Immature natural killer cell (primary cell): ENCODE results near the gene OR6Q1. TPM values are rescaled to one million over a fixed set of nuclear protein-coding genes. Genes with fewer than 3 reads are reported as not detected.

ENCODE experiments used
- DNase-seq, 3 donors: peaks; one replicate each; pipeline ENCODE4 v3.0.0; 2022; ENCODE audit warnings: mixed read lengths in 1 of 3
- H3K27ac Mint-ChIP-seq, 6 donors: one replicate each; pipeline ENCODE4 v1.8.0; 2020; ENCODE audit warnings: mixed read lengths in 6 of 6, mild to moderate bottlenecking in 5 of 6, inconsistent platforms in 4 of 6, moderate library complexity in 3 of 6
- H3K27me3 Mint-ChIP-seq, 3 donors: one replicate each; pipeline ENCODE4 v1.8.0; 2020 to 2021; ENCODE audit warnings: low read depth in 3 of 3, mild to moderate bottlenecking in 3 of 3, mixed read lengths in 3 of 3, moderate library complexity in 3 of 3, inconsistent platforms in 1 of 3
- H3K36me3 Mint-ChIP-seq, 3 donors: one replicate each; pipeline ENCODE4 v1.8.0; 2020; ENCODE audit warnings: mixed read lengths in 3 of 3, inconsistent platforms in 2 of 3, mild to moderate bottlenecking in 2 of 3
- H3K4me1 Mint-ChIP-seq, 2 donors: one replicate each; pipeline ENCODE4 v1.8.0; 2020; ENCODE audit warnings: inconsistent platforms in 2 of 2, mild to moderate bottlenecking in 2 of 2, mixed read lengths in 2 of 2, moderate library complexity in 1 of 2
- H3K4me3 Mint-ChIP-seq, 5 donors: one replicate each; pipeline ENCODE4 v1.8.0; 2020; ENCODE audit warnings: mild to moderate bottlenecking in 5 of 5, mixed read lengths in 5 of 5, inconsistent platforms in 3 of 5, moderate library complexity in 3 of 5
- H3K9me3 Mint-ChIP-seq, 6 donors: one replicate each; pipeline ENCODE4 v1.8.0; 2020; ENCODE audit warnings: mild to moderate bottlenecking in 6 of 6, mixed read lengths in 6 of 6, inconsistent platforms in 4 of 6, moderate library complexity in 3 of 6
- polyA plus RNA-seq, 3 donors: library from polyadenylated mRNA; unstranded; fragments of 300-500 nt; fragmentation: Illumina TruSeq; gene quantifications; one replicate each; pipeline ENCODE4 v1.2.3, GENCODE V29; 2021

The OR6Q1 gene
- polyA plus RNA-seq, 3 donors from 2014 or later = not detected

GRCh38 chr11:58061813-58062212, 31.1 kb downstream of the OR6Q1 start:
- no peak overlapping the region for H3K4me3 Mint-ChIP-seq
- peaks cover 2 to 6% (median 5%) of the 10 kb centered on the region in 3 donors for H3K27me3 Mint-ChIP-seq
- H3K4me1 Mint-ChIP-seq = no peaks in the 10 kb centered on the region
- H3K36me3 Mint-ChIP-seq = no peaks in the 10 kb centered on the region
- DNase-seq = no peak
- H3K27ac Mint-ChIP-seq = no peak overlapping the region
- H3K9me3 Mint-ChIP-seq = peaks cover 0 to 1% (median 0%) of the 10 kb centered on the region in 6 donors

- DNase-seq = no peak
Observed at GRCh38 chr11:58067685-58068084, 36.9 kb downstream of the OR6Q1 start.

GRCh38 chr11:58068655-58069054, 37.9 kb downstream of the OR6Q1 start:
- H3K4me3 Mint-ChIP-seq = no peak overlapping the region
- no peak overlapping the region for H3K27ac Mint-ChIP-seq
- H3K9me3 Mint-ChIP-seq = peaks cover 0 to 1% (median 0%) of the 10 kb centered on the region in 6 donors
- H3K36me3 Mint-ChIP-seq = no peaks in the 10 kb centered on the region
- no peaks in the 10 kb centered on the region for H3K4me1 Mint-ChIP-seq
- DNase-seq = no peak
- no peaks in the 10 kb centered on the region for H3K27me3 Mint-ChIP-seq

More at GRCh38 chr11:58067685-58068084, 36.9 kb downstream of the OR6Q1 start:
- Mint-ChIP-seq H3K36me3 (no peaks in the 10 kb centered on the region), H3K9me3 (peaks cover 0 to 1% (median 0%) of the 10 kb centered on the region in 6 donors), H3K4me1 (no peaks in the 10 kb centered on the region), H3K4me3 (no peak overlapping the region), H3K27ac (no peak overlapping the region), H3K27me3 (no peaks in the 10 kb centered on the region)

- DNase-seq = no peak
Observed at GRCh38 chr11:58070585-58070984, 39.8 kb downstream of the OR6Q1 start.

GRCh38 chr11:58075781-58076180, 45.0 kb downstream of the OR6Q1 start:
- H3K27ac Mint-ChIP-seq = no peak overlapping the region
- H3K4me3 Mint-ChIP-seq = no peak overlapping the region
- no peak for DNase-seq
- H3K36me3 Mint-ChIP-seq = no peaks in the 10 kb centered on the region
- peaks cover 0 to 2% (median 0%) of the 10 kb centered on the region in 3 donors for H3K27me3 Mint-ChIP-seq
- H3K4me1 Mint-ChIP-seq = no peaks in the 10 kb centered on the region
- peaks cover 0 to 4% (median 0%) of the 10 kb centered on the region in 6 donors for H3K9me3 Mint-ChIP-seq

More at GRCh38 chr11:58070585-58070984, 39.8 kb downstream of the OR6Q1 start:
- no peak overlapping the region for H3K4me3 Mint-ChIP-seq
- no peaks in the 10 kb centered on the region for H3K36me3 Mint-ChIP-seq
- H3K4me1 Mint-ChIP-seq = no peaks in the 10 kb centered on the region
- no peak overlapping the region for H3K27ac Mint-ChIP-seq
- no peaks in the 10 kb centered on the region for H3K9me3 Mint-ChIP-seq
- peaks cover 0 to 2% (median 0%) of the 10 kb centered on the region in 3 donors for H3K27me3 Mint-ChIP-seq

Other genes with a start within 250 kb of the OR6Q1 start
- gene OR9Q1, start 7.1 kb upstream of the OR6Q1 start, polyA plus RNA-seq = not detected
- gene OR9I1, start 94.6 kb downstream of the OR6Q1 start, polyA plus RNA-seq = not detected
- gene OR9Q2, start 158.1 kb downstream of the OR6Q1 start, polyA plus RNA-seq = not detected
- gene OR1S2, start 173.2 kb downstream of the OR6Q1 start, polyA plus RNA-seq = not detected
- not detected for gene OR1S1, start 181.8 kb downstream of the OR6Q1 start, polyA plus RNA-seq
- gene OR10Q1, start 198.0 kb downstream of the OR6Q1 start, polyA plus RNA-seq = not detected
- gene OR10W1, start 237.3 kb downstream of the OR6Q1 start, polyA plus RNA-seq = not detected